Liver (tissue), 3 donors: ENCODE measurements around the gene VGLL4.

ENCODE experiments used
- CTCF ChIP-seq: fragments of 150-350 bp; IDR thresholded peaks from 2 replicates; pipeline ENCODE4 v1.5.1; 2017; ENCODE audit warnings: improper control_type of control experiment, low read depth, low read length; ENCODE audit not compliant: missing input control
- GABPA ChIP-seq, 2 donors: IDR thresholded peaks in 1 of 2; conservative IDR thresholded peaks in 1 of 2; 2 replicates each; pipeline ENCODE4 v1.6.1; 2016; ENCODE audit warnings: antibody characterized with exemption in 2 of 2, mild to moderate bottlenecking in 1 of 2, moderate library complexity in 1 of 2
- RAD21 ChIP-seq, 2 donors: IDR thresholded peaks; 2 replicates each; pipeline ENCODE4 v1.6.1; 2016; ENCODE audit warnings: antibody characterized with exemption in 2 of 2, mild to moderate bottlenecking in 2 of 2
- RXRA ChIP-seq, 2 donors: IDR thresholded peaks; 2 replicates each; pipeline ENCODE4 v1.6.1; 2017 to 2018; ENCODE audit warnings: antibody characterized with exemption in 2 of 2, mild to moderate bottlenecking in 1 of 2
- donor health status: healthy.
- donor health status: healthy.

GRCh38 chr3:11691767-11692531, 48.2 kb upstream of the VGLL4 start:
- no peak for TF ChIP-seq CTCF
- TF ChIP-seq RXRA (IDR thresholded peaks at IDR 0.05), result no peak
- no peak for TF ChIP-seq GABPA (IDR thresholded peaks at IDR 0.05 in 1 of 2, conservative IDR thresholded peaks at IDR 0.05 in 1 of 2)
- no peak for TF ChIP-seq RAD21 (IDR thresholded peaks at IDR 0.05)
